SK-N-SH (cell line): ENCODE measurements around the gene CUEDC1.

Source experiments
- CTCF ChIP-seq: fragments of 200-600 bp; sonication (generic); IDR thresholded peaks from 2 replicates; pipeline ENCODE4 v1.6.1; 2017; ENCODE audit warnings: antibody characterized with exemption, mild to moderate bottlenecking, moderate library complexity
- MEF2A ChIP-seq: IDR thresholded peaks from 2 replicates; pipeline ENCODE4 v1.4.0; 2012; ENCODE audit warnings: low read depth, borderline replicate concordance

GRCh38 chr17:57957120-57957850 lies 2.1 kb upstream of the CUEDC1 start:
- TF ChIP-seq CTCF (no peak), MEF2A (no peak)
